Type B pancreatic cell (in vitro differentiated cells): ENCODE measurements around the gene PTPRK. TPM values are rescaled to one million over a fixed set of nuclear protein-coding genes. Genes with fewer than 3 reads are reported as not detected.

ENCODE experiments used
- DNase-seq: peaks from one replicate; pipeline ENCODE4 v3.0.0; 2021; ENCODE audit warnings: mixed read lengths; ENCODE audit not compliant: unreplicated experiment; ENCODE audit errors: extremely low spot score
- H3K27ac Mint-ChIP-seq: 2 replicates; pipeline ENCODE4 v1.8.0; 2021; ENCODE audit warnings: mild to moderate bottlenecking, mixed read lengths
- H3K27me3 Mint-ChIP-seq: 2 replicates; pipeline ENCODE4 v1.8.0; 2021; ENCODE audit warnings: mixed read lengths
- H3K36me3 Mint-ChIP-seq: 2 replicates; pipeline ENCODE4 v1.8.0; 2021; ENCODE audit warnings: mixed read lengths
- H3K4me1 Mint-ChIP-seq: one replicate; pipeline ENCODE4 v1.8.0; 2021; ENCODE audit warnings: mixed read lengths; ENCODE audit not compliant: unreplicated experiment
- H3K4me3 Mint-ChIP-seq: 2 replicates; pipeline ENCODE4 v1.8.0; 2021; ENCODE audit warnings: mild to moderate bottlenecking, mixed read lengths
- H3K9me3 Mint-ChIP-seq: 2 replicates; pipeline ENCODE4 v1.8.0; 2021; ENCODE audit warnings: mixed read lengths
- total RNA-seq: library from RNA; stranded (reverse); gene quantifications from 2 replicates; pipeline ENCODE4 v1.2.1, GENCODE V29; 2021; ENCODE audit warnings: low replicate concordance
- TF ChIP-seq, protein P1 (sequence below): fragments of 200-600 bp; sonication (generic); conservative IDR thresholded peaks from 2 replicates; pipeline ENCODE4 v1.5.0; 2021; ENCODE audit warnings: antibody characterized with exemption, mild to moderate bottlenecking

Gene PTPRK
- total RNA-seq, 1 donor from 2014 or later = 63.4 TPM

DNA sequence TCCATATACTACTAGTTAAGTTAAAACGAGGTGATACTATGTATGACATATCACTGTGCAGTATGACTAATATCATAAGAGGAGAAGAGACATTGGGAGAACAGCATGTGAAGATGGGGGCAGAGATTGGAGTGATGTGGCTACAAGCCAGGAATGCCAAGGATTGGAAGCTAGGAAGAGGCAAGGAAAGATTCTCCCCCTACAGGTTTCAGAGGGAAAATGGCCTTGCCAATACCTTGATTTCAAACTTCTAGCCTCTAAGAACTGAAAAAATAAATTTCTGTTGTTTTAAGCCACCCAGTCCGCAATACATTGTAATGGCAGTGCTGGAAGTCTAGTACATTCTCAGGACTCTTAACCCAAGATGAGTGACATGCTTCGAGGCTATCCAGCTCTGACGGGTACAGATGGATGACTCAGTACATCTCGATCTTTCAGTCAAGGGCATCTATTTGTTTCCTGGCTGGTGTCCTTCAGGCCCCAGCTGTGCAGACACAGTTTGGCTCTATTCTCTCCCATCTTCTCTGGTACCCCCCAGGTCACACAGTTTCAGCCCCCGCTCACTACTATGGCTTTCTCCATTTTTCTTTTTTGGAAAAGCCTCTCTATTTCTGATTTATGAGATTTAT, 564.0 kb downstream of the PTPRK start:
- Mint-ChIP-seq H3K4me3 (no peak overlapping the region), H3K27me3 (no peaks in the 10 kb centered on the region), H3K27ac (no peak overlapping the region), H3K36me3 (no peaks in the 10 kb centered on the region), H3K4me1 (peaks cover 8% of the 10 kb centered on the region), H3K9me3 (no peaks in the 10 kb centered on the region)
- no peak for DNase-seq
- TF ChIP-seq, protein P1, sequence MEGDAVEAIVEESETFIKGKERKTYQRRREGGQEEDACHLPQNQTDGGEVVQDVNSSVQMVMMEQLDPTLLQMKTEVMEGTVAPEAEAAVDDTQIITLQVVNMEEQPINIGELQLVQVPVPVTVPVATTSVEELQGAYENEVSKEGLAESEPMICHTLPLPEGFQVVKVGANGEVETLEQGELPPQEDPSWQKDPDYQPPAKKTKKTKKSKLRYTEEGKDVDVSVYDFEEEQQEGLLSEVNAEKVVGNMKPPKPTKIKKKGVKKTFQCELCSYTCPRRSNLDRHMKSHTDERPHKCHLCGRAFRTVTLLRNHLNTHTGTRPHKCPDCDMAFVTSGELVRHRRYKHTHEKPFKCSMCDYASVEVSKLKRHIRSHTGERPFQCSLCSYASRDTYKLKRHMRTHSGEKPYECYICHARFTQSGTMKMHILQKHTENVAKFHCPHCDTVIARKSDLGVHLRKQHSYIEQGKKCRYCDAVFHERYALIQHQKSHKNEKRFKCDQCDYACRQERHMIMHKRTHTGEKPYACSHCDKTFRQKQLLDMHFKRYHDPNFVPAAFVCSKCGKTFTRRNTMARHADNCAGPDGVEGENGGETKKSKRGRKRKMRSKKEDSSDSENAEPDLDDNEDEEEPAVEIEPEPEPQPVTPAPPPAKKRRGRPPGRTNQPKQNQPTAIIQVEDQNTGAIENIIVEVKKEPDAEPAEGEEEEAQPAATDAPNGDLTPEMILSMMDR = peak; percentile 46

DNA sequence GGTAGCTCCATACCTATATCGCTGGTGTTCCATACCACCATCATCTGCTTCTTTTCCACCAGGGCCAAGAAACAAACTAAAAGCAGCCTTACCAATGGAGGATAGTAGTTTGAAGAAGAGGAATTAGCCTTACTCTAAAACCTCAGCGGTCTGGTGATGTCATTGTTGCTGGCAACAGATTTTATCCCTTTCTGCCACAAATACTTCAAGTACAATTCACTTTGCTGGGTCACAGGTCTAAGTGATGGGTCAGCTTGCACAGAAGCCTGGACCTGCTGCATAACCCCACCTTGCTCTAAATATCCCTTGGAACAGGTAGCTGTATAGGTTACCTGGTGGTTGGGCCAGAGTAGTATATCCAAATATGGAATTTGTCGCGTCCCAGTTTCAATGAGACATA, 566.3 kb downstream of the PTPRK start:
- no peak for DNase-seq
- TF ChIP-seq, protein P1 = no peak
- no peak overlapping the region for H3K27ac Mint-ChIP-seq

DNA sequence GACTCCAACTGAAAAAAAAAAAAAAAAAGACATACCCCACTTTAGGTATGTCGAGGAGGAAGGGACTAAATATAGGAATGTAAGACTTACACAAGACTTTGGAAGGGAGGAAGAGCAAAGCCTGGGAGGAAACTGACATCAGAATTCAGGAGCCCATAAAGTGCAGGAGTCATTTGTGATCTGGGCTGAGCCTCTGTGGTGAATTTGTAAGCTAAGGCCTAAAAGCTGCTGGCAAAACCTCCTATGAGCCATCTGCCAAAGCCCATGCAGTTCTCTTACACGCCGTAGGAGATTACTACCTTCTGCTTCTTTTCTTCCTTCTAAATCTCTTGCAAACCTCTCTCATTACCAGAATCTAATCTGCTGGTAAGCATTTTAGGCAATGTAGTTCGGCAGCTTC, 567.6 kb downstream of the PTPRK start:
- Mint-ChIP-seq H3K27me3 (no peaks in the 10 kb centered on the region), H3K36me3 (no peaks in the 10 kb centered on the region), H3K4me3 (no peak overlapping the region), H3K4me1 (peaks cover 8% of the 10 kb centered on the region), H3K27ac (no peak overlapping the region), H3K9me3 (no peaks in the 10 kb centered on the region)
- DNase-seq = no peak
- TF ChIP-seq, protein P1 = no peak

More for the DNA sequence above, 566.3 kb downstream of the PTPRK start:
- no peaks in the 10 kb centered on the region for H3K9me3 Mint-ChIP-seq
- no peaks in the 10 kb centered on the region for H3K36me3 Mint-ChIP-seq
- H3K4me1 Mint-ChIP-seq = peaks cover 8% of the 10 kb centered on the region
- no peak overlapping the region for H3K4me3 Mint-ChIP-seq
- H3K27me3 Mint-ChIP-seq = no peaks in the 10 kb centered on the region

DNA sequence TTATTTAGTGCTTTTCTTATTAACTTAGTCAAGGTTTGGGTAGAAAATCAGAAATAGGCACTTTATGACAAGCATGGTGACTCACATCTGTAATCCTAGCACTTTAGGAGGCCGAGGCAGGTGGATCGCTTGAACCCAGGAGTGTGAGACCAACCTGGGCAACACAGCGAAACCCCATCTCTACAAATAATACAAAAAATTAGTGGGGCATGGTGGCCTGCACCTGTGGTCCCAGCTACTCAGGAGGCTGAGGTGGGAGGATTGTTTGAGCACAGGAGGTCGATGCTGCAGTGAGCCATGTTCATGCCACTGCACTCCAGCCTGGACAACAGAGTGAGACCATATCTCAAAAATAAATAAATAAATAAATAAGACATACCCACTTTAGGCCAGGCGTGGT, 568.2 kb downstream of the PTPRK start:
- H3K36me3 Mint-ChIP-seq = no peaks in the 10 kb centered on the region
- no peaks in the 10 kb centered on the region for H3K9me3 Mint-ChIP-seq
- TF ChIP-seq, protein P1 = no peak
- H3K4me3 Mint-ChIP-seq = no peak overlapping the region
- no peak overlapping the region for H3K27ac Mint-ChIP-seq
- DNase-seq = no peak
- H3K27me3 Mint-ChIP-seq = no peaks in the 10 kb centered on the region
- H3K4me1 Mint-ChIP-seq = peaks cover 8% of the 10 kb centered on the region

DNA sequence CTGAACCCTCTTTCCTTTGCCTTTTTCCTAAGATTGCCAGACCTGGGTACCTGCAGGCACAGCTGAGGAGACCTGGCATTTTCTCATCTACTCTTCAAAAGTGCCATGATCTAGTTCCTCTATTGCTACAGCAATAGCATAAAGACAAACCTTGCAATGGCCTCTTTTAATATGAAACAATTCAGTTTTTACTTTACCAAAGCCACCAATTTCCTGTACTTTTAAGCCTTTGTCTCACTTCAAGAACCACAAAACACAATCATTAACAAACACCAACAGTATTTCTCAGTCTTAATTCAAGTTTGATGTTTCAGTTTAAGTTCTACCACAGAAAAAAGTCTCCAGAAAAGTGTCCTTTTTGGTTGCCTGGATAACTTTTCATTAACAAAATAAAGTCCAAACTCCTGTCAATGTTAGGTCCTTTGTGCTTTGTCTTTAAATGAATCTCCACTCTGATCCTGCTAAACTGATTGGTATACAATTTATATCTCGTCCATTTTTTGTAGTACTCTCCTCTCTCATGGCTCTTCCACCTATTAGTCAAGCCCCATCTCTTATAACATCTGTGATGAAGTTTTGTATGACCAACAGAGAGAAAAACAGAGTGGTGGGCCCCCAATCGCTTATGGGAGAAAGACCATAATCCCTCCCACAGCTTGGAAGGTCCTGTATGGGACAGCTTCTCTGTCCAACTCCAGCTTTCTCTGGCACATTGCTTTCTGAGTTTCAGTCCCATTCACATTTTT, 569.1 kb downstream of the PTPRK start:
- no peaks in the 10 kb centered on the region for H3K36me3 Mint-ChIP-seq
- DNase-seq = no peak

More for the DNA sequence above, 569.1 kb downstream of the PTPRK start:
- Mint-ChIP-seq H3K4me3 (no peak overlapping the region), H3K27me3 (no peaks in the 10 kb centered on the region), H3K9me3 (peaks cover 3% of the 10 kb centered on the region), H3K4me1 (peaks cover 8% of the 10 kb centered on the region), H3K27ac (no peak overlapping the region)
- TF ChIP-seq, protein P1 = no peak
